DOHH2 (cell line): ENCODE data around the gene RNF133.

ENCODE experiments used
- H3F3A ChIP-seq: fragments of 200-600 bp; sonication (generic), shearing (Covaris generic); 2 replicates; pipeline ENCODE4 v1.6.0; 2016; ENCODE audit warnings: antibody characterized with exemption, mild to moderate bottlenecking; ENCODE audit not compliant: control insufficient read depth, insufficient read depth
- H3K27ac ChIP-seq: fragments of 200-600 bp; sonication (generic); 2 replicates; pipeline ENCODE4 v1.5.1; 2014; ENCODE audit warnings: low read depth, mild to moderate bottlenecking, low read length, moderate library complexity
- H3K27me3 ChIP-seq: fragments of 200-600 bp; sonication (generic); 2 replicates; pipeline ENCODE4 v1.6.1; 2014; ENCODE audit warnings: mild to moderate bottlenecking, low read length, mixed read lengths; ENCODE audit not compliant: control insufficient read depth
- H3K36me3 ChIP-seq: fragments of 200-600 bp; sonication (generic); 2 replicates; pipeline ENCODE4 v1.6.1; 2014; ENCODE audit warnings: mild to moderate bottlenecking, low read length, moderate library complexity, mixed read lengths; ENCODE audit not compliant: control insufficient read depth
- H3K4me1 ChIP-seq: fragments of 200-600 bp; sonication (generic); 2 replicates; pipeline ENCODE4 v1.6.1; 2014; ENCODE audit warnings: mild to moderate bottlenecking, low read length, mixed read lengths; ENCODE audit not compliant: control insufficient read depth
- H3K4me2 ChIP-seq: fragments of 200-600 bp; sonication (generic); 2 replicates; pipeline ENCODE4 v1.6.0; 2014; ENCODE audit warnings: mild to moderate bottlenecking, low read length, moderate library complexity
- H3K4me3 ChIP-seq: fragments of 200-600 bp; sonication (generic); 2 replicates; pipeline ENCODE4 v1.5.1; 2014; ENCODE audit warnings: mild to moderate bottlenecking, low read length, mixed read lengths
- H3K79me2 ChIP-seq: fragments of 200-600 bp; sonication (generic); 2 replicates; pipeline ENCODE4 v1.6.1; 2014; ENCODE audit warnings: mild to moderate bottlenecking, low read length, mixed read lengths; ENCODE audit not compliant: control insufficient read depth
- H3K9me2 ChIP-seq: fragments of 200-600 bp; sonication (generic); replicated peaks from 2 replicates; pipeline ENCODE4 v1.6.1; 2014; ENCODE audit warnings: mild to moderate bottlenecking, low read length, mixed read lengths; ENCODE audit not compliant: control insufficient read depth
- H3K9me3 ChIP-seq: fragments of 200-600 bp; sonication (generic); 2 replicates; pipeline ENCODE4 v1.6.1; 2014; ENCODE audit warnings: antibody characterized with exemption, low read length, mixed read lengths; ENCODE audit not compliant: control insufficient read depth, insufficient read depth
- H4K20me1 ChIP-seq: fragments of 200-600 bp; sonication (generic); 2 replicates; pipeline ENCODE4 v1.6.0; 2014; ENCODE audit warnings: low read depth, mild to moderate bottlenecking, antibody characterized with exemption, low read length, moderate library complexity; ENCODE audit not compliant: control insufficient read depth, insufficient read depth
- EZH2phosphoT487 ChIP-seq: fragments of 200-600 bp; sonication (generic); IDR thresholded peaks from 2 replicates; pipeline ENCODE4 v1.6.1; 2017; ENCODE audit warnings: borderline replicate concordance, mild to moderate bottlenecking, antibody characterized with exemption, low read length, moderate library complexity, mixed read lengths
- TF ChIP-seq, protein P1 (sequence below): fragments of 200-600 bp; sonication (generic); IDR thresholded peaks from one replicate; pipeline ENCODE4 v1.5.1; 2014; ENCODE audit warnings: antibody characterized with exemption, mild to moderate bottlenecking, low read depth, low read length; ENCODE audit not compliant: poor library complexity, severe bottlenecking

The RNF133 gene

GRCh38 chr7:122727354-122727753 lies 28.4 kb upstream of the RNF133 start:
- Histone ChIP-seq H3K4me3 (no peak overlapping the region), H3K9me2 (no peaks in the 10 kb centered on the region), H3K79me2 (no peaks in the 10 kb centered on the region), H3K27ac (no peak overlapping the region), H3K36me3 (no peaks in the 10 kb centered on the region), H3F3A (no peaks in the 10 kb centered on the region), H4K20me1 (no peaks in the 10 kb centered on the region), H3K9me3 (no peaks in the 10 kb centered on the region), H3K4me1 (no peaks in the 10 kb centered on the region), H3K27me3 (no peaks in the 10 kb centered on the region), H3K4me2 (no peak overlapping the region)
- no peak for TF ChIP-seq EZH2phosphoT487
- TF ChIP-seq, protein P1, sequence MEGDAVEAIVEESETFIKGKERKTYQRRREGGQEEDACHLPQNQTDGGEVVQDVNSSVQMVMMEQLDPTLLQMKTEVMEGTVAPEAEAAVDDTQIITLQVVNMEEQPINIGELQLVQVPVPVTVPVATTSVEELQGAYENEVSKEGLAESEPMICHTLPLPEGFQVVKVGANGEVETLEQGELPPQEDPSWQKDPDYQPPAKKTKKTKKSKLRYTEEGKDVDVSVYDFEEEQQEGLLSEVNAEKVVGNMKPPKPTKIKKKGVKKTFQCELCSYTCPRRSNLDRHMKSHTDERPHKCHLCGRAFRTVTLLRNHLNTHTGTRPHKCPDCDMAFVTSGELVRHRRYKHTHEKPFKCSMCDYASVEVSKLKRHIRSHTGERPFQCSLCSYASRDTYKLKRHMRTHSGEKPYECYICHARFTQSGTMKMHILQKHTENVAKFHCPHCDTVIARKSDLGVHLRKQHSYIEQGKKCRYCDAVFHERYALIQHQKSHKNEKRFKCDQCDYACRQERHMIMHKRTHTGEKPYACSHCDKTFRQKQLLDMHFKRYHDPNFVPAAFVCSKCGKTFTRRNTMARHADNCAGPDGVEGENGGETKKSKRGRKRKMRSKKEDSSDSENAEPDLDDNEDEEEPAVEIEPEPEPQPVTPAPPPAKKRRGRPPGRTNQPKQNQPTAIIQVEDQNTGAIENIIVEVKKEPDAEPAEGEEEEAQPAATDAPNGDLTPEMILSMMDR = no peak

DNA sequence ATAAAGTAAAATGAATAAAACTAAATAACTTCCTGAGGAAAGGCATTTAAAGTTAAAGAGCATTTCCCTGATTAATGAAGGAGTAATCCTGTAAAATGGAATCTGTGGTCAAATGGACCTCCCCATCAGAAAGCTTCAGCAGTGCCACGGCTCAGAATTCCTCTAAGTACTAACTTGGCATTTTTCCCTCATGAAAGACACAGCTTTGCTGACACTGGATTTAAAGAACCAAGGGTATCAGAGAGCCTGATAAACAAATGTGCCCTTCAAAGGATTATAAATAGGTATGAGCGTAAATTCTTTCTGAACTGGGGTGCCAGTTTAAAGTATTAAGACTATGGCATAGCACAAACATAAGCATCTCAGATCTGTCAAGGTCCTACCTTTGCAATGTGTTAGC lies 28.0 kb upstream of the RNF133 start:
- Histone ChIP-seq H3K9me3 (no peaks in the 10 kb centered on the region), H3K4me2 (no peak overlapping the region), H3K9me2 (no peaks in the 10 kb centered on the region), H3F3A (no peaks in the 10 kb centered on the region), H3K27me3 (no peaks in the 10 kb centered on the region), H3K4me1 (no peaks in the 10 kb centered on the region), H3K27ac (no peak overlapping the region), H3K4me3 (no peak overlapping the region), H3K36me3 (no peaks in the 10 kb centered on the region), H3K79me2 (no peaks in the 10 kb centered on the region), H4K20me1 (no peaks in the 10 kb centered on the region)
- no peak for TF ChIP-seq EZH2phosphoT487
- TF ChIP-seq, protein P1 = no peak

DNA sequence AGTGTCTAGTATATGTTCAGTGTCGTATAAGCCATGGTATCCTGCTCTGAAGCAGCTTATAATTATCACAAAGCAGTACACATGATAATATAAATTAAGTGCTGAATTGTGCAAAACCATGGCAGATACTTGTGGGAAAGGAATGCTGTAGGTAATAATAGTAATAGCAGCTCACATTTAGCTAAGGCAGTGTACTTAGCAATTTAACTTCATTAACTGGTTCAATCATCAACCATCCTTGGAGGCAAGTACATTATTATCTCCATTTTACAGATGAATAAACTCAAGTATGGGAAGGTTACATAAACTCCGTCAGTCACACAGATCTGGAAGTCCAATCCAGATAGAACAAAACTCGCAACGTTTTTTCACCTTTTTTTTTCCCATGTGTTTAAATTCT lies 25.4 kb upstream of the RNF133 start:
- Histone ChIP-seq H3K4me3 (no peak overlapping the region), H3K9me3 (no peaks in the 10 kb centered on the region), H3F3A (no peaks in the 10 kb centered on the region), H3K4me2 (no peak overlapping the region), H4K20me1 (no peaks in the 10 kb centered on the region), H3K79me2 (no peaks in the 10 kb centered on the region), H3K9me2 (no peaks in the 10 kb centered on the region), H3K27ac (no peak overlapping the region), H3K36me3 (no peaks in the 10 kb centered on the region), H3K4me1 (no peaks in the 10 kb centered on the region), H3K27me3 (no peaks in the 10 kb centered on the region)
- TF ChIP-seq, protein P1 = no peak
- no peak for TF ChIP-seq EZH2phosphoT487
